Measurements from ENCODE around the gene BRI3BP.

The BRI3BP gene

GRCh38 chr12:124956571-124956970 is 36.9 kb upstream of the BRI3BP start:
- Mint-ChIP-seq H3K4me1 (no peaks in the 10 kb centered on the region), H3K9me3 (no peaks in the 10 kb centered on the region), H3K4me3 (no peak overlapping the region), H3K27me3 (ENCODE audit: low read depth, poor library complexity) (no peaks in the 10 kb centered on the region), H3K36me3 (ENCODE audit: low read depth) (peaks cover 47% of the 10 kb centered on the region), H3K27ac (no peak overlapping the region)
- no peak for DNase-seq
- no peak for TF ChIP-seq CTCF (IDR thresholded peaks at IDR 0.05)

- H3K27me3 Mint-ChIP-seq (ENCODE audit: low read depth, poor library complexity), result no peaks in the 10 kb centered on the region
- peak overlapping the region; percentile 30 for H3K27ac Mint-ChIP-seq
- no peaks in the 10 kb centered on the region for H3K4me1 Mint-ChIP-seq
- no peak for TF ChIP-seq CTCF (IDR thresholded peaks at IDR 0.05)
- H3K36me3 Mint-ChIP-seq (ENCODE audit: low read depth), result peaks cover 44% of the 10 kb centered on the region
- no peak overlapping the region for H3K4me3 Mint-ChIP-seq
- H3K9me3 Mint-ChIP-seq, result no peaks in the 10 kb centered on the region
- no peak for DNase-seq
Observed at GRCh38 chr12:124961055-124961454, 32.4 kb upstream of the BRI3BP start.

- H3K27me3 Mint-ChIP-seq (ENCODE audit: low read depth, poor library complexity), result no peaks in the 10 kb centered on the region
- H3K36me3 Mint-ChIP-seq (ENCODE audit: low read depth), result peaks cover 31% of the 10 kb centered on the region
- no peaks in the 10 kb centered on the region for H3K9me3 Mint-ChIP-seq
- no peak overlapping the region for H3K27ac Mint-ChIP-seq
- DNase-seq, result no peak
- H3K4me1 Mint-ChIP-seq, result no peaks in the 10 kb centered on the region
- H3K4me3 Mint-ChIP-seq, result no peak overlapping the region
- TF ChIP-seq CTCF (IDR thresholded peaks at IDR 0.05), result no peak
Observed at GRCh38 chr12:124963211-124963610, 30.2 kb upstream of the BRI3BP start.

- H3K4me3 Mint-ChIP-seq, result no peak overlapping the region
- TF ChIP-seq CTCF (IDR thresholded peaks at IDR 0.05), result no peak
- no peaks in the 10 kb centered on the region for H3K27me3 Mint-ChIP-seq (ENCODE audit: low read depth, poor library complexity)
- H3K9me3 Mint-ChIP-seq, result no peaks in the 10 kb centered on the region
- no peak overlapping the region for H3K27ac Mint-ChIP-seq
- peaks cover 30% of the 10 kb centered on the region for H3K36me3 Mint-ChIP-seq (ENCODE audit: low read depth)
- no peaks in the 10 kb centered on the region for H3K4me1 Mint-ChIP-seq
- no peak for DNase-seq
Observed at GRCh38 chr12:124964251-124964650, 29.2 kb upstream of the BRI3BP start.

- Mint-ChIP-seq H3K27me3 (ENCODE audit: low read depth, poor library complexity) (no peaks in the 10 kb centered on the region), H3K27ac (no peak overlapping the region), H3K9me3 (no peaks in the 10 kb centered on the region), H3K36me3 (ENCODE audit: low read depth) (peaks cover 26% of the 10 kb centered on the region), H3K4me1 (no peaks in the 10 kb centered on the region), H3K4me3 (no peak overlapping the region)
- no peak for DNase-seq
- TF ChIP-seq CTCF (IDR thresholded peaks at IDR 0.05), result no peak
Observed at GRCh38 chr12:124964836-124965462, 28.5 kb upstream of the BRI3BP start.

- DNase-seq, result no peak
- Mint-ChIP-seq H3K9me3 (no peaks in the 10 kb centered on the region), H3K4me3 (no peak overlapping the region), H3K27me3 (ENCODE audit: low read depth, poor library complexity) (no peaks in the 10 kb centered on the region), H3K27ac (peak overlapping the region; percentile 86), H3K4me1 (no peaks in the 10 kb centered on the region), H3K36me3 (ENCODE audit: low read depth) (peaks cover 29% of the 10 kb centered on the region)
- TF ChIP-seq CTCF (IDR thresholded peaks at IDR 0.05), result no peak
Observed at GRCh38 chr12:124967016-124967739, 26.3 kb upstream of the BRI3BP start.

Data from nephron progenitor cell (in vitro differentiated cells).